Left cardiac atrium (tissue), 4 donors: Measurements from ENCODE around the gene ODAPH. TPM values are rescaled to one million over a fixed set of nuclear protein-coding genes. Genes with fewer than 3 reads are reported as not detected.
A peak's percentile ranks its signal among the peaks of the same experiment; 100 is the strongest.
"Not testable (repeated sequence)": the region's sequence is repeated elsewhere in the genome, so short reads cannot be mapped to it uniquely, and the experiment has no call there.

Experiments used
- ATAC-seq, 2 donors: fragments of 200-7000 bp; cut with Tn5 transposase; one replicate each; pipeline ENCODE4 v1.9.1; 2020; ENCODE audit warnings: mild to moderate bottlenecking in 2 of 2, moderate library complexity in 2 of 2
- DNase-seq: peaks from one replicate; pipeline ENCODE4 v3.0.0-alpha.2; 2020
- intact Hi-C, 2 donors: fragments of 100-400 bp; cut with DNase I; formaldehyde crosslinking; loops; one replicate each; pipeline versions ENCODE4 v1.14.1 to v1.15.1; 2022 to 2023
- long read RNA-seq: library from polyadenylated mRNA; unstranded; transcript quantifications from one replicate; pipeline ENCODE4 v2.0.0, GENCODE V29; 2021
- total RNA-seq, 2 donors: library from RNA; stranded (reverse); fragmentation: NEBNext Ultra II Directional; extraction: Animal tissue kit (Norgen Biotek cat#: 25700); gene quantifications; one replicate each; pipeline ENCODE4 v1.2.1, GENCODE V29; 2021
- donor health status: DM: no; HTN: yes; CAD: no.
- donor health status: DM: no; HTN: yes; CAD: no; lungs with severe emphysema.
- donor health status: DM: yes; HTN: yes; CAD: no.
- donor health status: Dilated cardiomyopathy.

ODAPH gene
- not detected for total RNA-seq
- long read RNA-seq, result 0 reads

- intact Hi-C loops, result no loop called here
- DNase-seq (no peak), ATAC-seq (no peak)
Measured at GRCh38 chr4:75555294-75556164, at the start of gene ODAPH. TSS of gene ODAPH (plus strand) at chr4:75556066. CDS start at chr4:75556083, 17 bp downstream.

GRCh38 chr4:75509592-75509991 is 46.3 kb upstream of the ODAPH start:
- intact Hi-C loops, ATAC-seq, DNase-seq: not testable (repeated sequence)

GRCh38 chr4:75511841-75512240 is 44.0 kb upstream of the ODAPH start:
- DNase-seq (no peak), ATAC-seq (no peak)
- intact Hi-C loops, result no loop called here

GRCh38 chr4:75512386-75513211 is 43.3 kb upstream of the ODAPH start:
- intact Hi-C loops, result no loop called here
- no peak for ATAC-seq
- no peak for DNase-seq

- ATAC-seq (peak in 1 of 2 donors; percentile 13), DNase-seq (peak; percentile 19)
- intact Hi-C loops, result no loop called here
Measured at GRCh38 chr4:75513526-75514130, 42.2 kb upstream of the ODAPH start.

- intact Hi-C loops, result no loop called here
Measured at GRCh38 chr4:75514131-75514948, 41.5 kb upstream of the ODAPH start, which contains the start of the genes RCHY1 and THAP6. TSS of gene RCHY1 (minus strand) at chr4:75514403. CDS start at chr4:75514286, 117 bp downstream. TSS of gene THAP6 (plus strand) at chr4:75514473. CDS start at chr4:75515453, 980 bp downstream.

GRCh38 chr4:75514949-75515612 is 40.8 kb upstream of the ODAPH start:
- DNase-seq (no peak), ATAC-seq (peak in 1 of 2 donors; percentile 2)
- intact Hi-C loops, result no loop called here

More at GRCh38 chr4:75514131-75514948, 41.5 kb upstream of the ODAPH start, which contains the start of the genes RCHY1 and THAP6:
- peak; percentile 98 to 99 for ATAC-seq
- peak; percentile 97 for DNase-seq

- DNase-seq, result no peak
- intact Hi-C loops, result no loop called here
- ATAC-seq, result no peak
Measured at GRCh38 chr4:75516144-75516543, 39.7 kb upstream of the ODAPH start.

- ATAC-seq, intact Hi-C loops, DNase-seq: not testable (repeated sequence)
Measured at GRCh38 chr4:75519452-75519851, 36.4 kb upstream of the ODAPH start.

GRCh38 chr4:75525086-75525485 is 30.8 kb upstream of the ODAPH start:
- DNase-seq (no peak), ATAC-seq (no peak)
- intact Hi-C loops, result no loop called here

GRCh38 chr4:75525910-75526309 is 30.0 kb upstream of the ODAPH start:
- ATAC-seq, result no peak
- intact Hi-C loops, result no loop called here
- DNase-seq, result no peak

GRCh38 chr4:75527482-75527881 is 28.4 kb upstream of the ODAPH start:
- ATAC-seq (no peak), DNase-seq (no peak)
- intact Hi-C loops, result no loop called here

GRCh38 chr4:75530556-75531322 is 25.1 kb upstream of the ODAPH start:
- DNase-seq (no peak), ATAC-seq (no peak)
- intact Hi-C loops, result no loop called here

GRCh38 chr4:75531536-75532143 is 24.2 kb upstream of the ODAPH start:
- ATAC-seq, DNase-seq, intact Hi-C loops: not testable (repeated sequence)

- intact Hi-C loops, ATAC-seq, DNase-seq: not testable (repeated sequence)
Measured at GRCh38 chr4:75533339-75533887, 22.5 kb upstream of the ODAPH start.

GRCh38 chr4:75533926-75534325 is 21.9 kb upstream of the ODAPH start:
- DNase-seq, ATAC-seq, intact Hi-C loops: not testable (repeated sequence)
